ENCODE data around the gene SNRPE.

Gene SNRPE

GRCh38 chr1:203913073-203913521 lies 51.7 kb downstream of the SNRPE start:
- ChIA-PET POLR2A (interaction anchor here (0.6 kb wide), 1 partner anchor 1513 kb away, joined by 4 read pairs; no protein-coding TSS in a partner anchor), CTCF (no interaction called here)
- Histone ChIP-seq H3K27ac (ENCODE audit: extremely low read depth, low read depth, low read length) (no peak overlapping the region), H3K36me3 (ENCODE audit: control insufficient read depth in 2 of 2, insufficient read depth in 1 of 2, low read length in 2 of 2) (no peaks in the 10 kb centered on the region), H3K9me3 (ENCODE audit: control insufficient read depth, insufficient read depth, low read depth, low read length) (no peaks in the 10 kb centered on the region), H3K4me3 (ENCODE audit: low read depth, low read length) (no peak overlapping the region), H3K4me1 (ENCODE audit: control insufficient read depth, insufficient read depth, low read length) (no peaks in the 10 kb centered on the region)
- TF ChIP-seq ZNF114 (tag by site-specific recombination; IDR thresholded peaks at IDR 0.05) (no peak), ZNF280D (tag by site-specific recombination; IDR thresholded peaks at IDR 0.05) (no peak), SP7 (tag by site-specific recombination; IDR thresholded peaks at IDR 0.05) (no peak), ZNF837 (tag by site-specific recombination; IDR thresholded peaks at IDR 0.05) (no peak), ZNF341 (tag by site-specific recombination; IDR thresholded peaks at IDR 0.05; ENCODE audit: low read depth) (peak; percentile 61), ZNF449 (tag by site-specific recombination; IDR thresholded peaks at IDR 0.05) (no peak), ZEB2 (tag by site-specific recombination; IDR thresholded peaks at IDR 0.05) (no peak), CTCF (tag by site-specific recombination; IDR thresholded peaks at IDR 0.05) (no peak), ZNF335 (tag by site-specific recombination; conservative IDR thresholded peaks at IDR 0.05) (no peak), SCRT2 (tag by site-specific recombination; IDR thresholded peaks at IDR 0.05) (peak; percentile 39; the same call in 1 of the 2 replicates), ZNF639 (tag by site-specific recombination; IDR thresholded peaks at IDR 0.05) (no peak), ZNF221 (tag by site-specific recombination; IDR thresholded peaks at IDR 0.05; ENCODE audit: borderline replicate concordance) (no peak)

- CTCF ChIA-PET, result interaction anchor here (0.6 to 0.7 kb wide), 3 partner anchors 49 to 269 kb away, joined by 3 to 4 read pairs (median 3); no protein-coding TSS in a partner anchor
- no peaks in the 10 kb centered on the region for H3K36me3 ChIP-seq (ENCODE audit: control insufficient read depth in 2 of 2, insufficient read depth in 1 of 2, low read length in 2 of 2)
- H3K4me1 ChIP-seq (ENCODE audit: control insufficient read depth, insufficient read depth, low read length), result no peaks in the 10 kb centered on the region
- no peak overlapping the region for H3K27ac ChIP-seq (ENCODE audit: extremely low read depth, low read depth, low read length)
- H3K4me3 ChIP-seq (ENCODE audit: low read depth, low read length), result no peak overlapping the region
- no peaks in the 10 kb centered on the region for H3K9me3 ChIP-seq (ENCODE audit: control insufficient read depth, insufficient read depth, low read depth, low read length)
- POLR2A ChIA-PET, result no interaction called here
- TF ChIP-seq ZNF175 (tag by site-specific recombination; IDR thresholded peaks at IDR 0.05), result no peak
- no peak for TF ChIP-seq ZNF24 (tag by site-specific recombination; IDR thresholded peaks at IDR 0.05)
- no peak for TF ChIP-seq ZNF391 (tag by site-specific recombination; IDR thresholded peaks at IDR 0.05; ENCODE audit: borderline replicate concordance, low read depth)
- no peak for TF ChIP-seq HOXD13 (CRISPR knock-in tag; IDR thresholded peaks at IDR 0.05; ENCODE audit: borderline replicate concordance)
- no peak for TF ChIP-seq ZNF280D (tag by site-specific recombination; IDR thresholded peaks at IDR 0.05)
- no peak for TF ChIP-seq ZNF214 (tag by site-specific recombination; IDR thresholded peaks at IDR 0.05; ENCODE audit: borderline replicate concordance)
- TF ChIP-seq SP7 (tag by site-specific recombination; IDR thresholded peaks at IDR 0.05), result no peak
- TF ChIP-seq ZBTB7A (tag by site-specific recombination; IDR thresholded peaks at IDR 0.05; ENCODE audit: low read depth), result no peak
- TF ChIP-seq ZNF26 (tag by site-specific recombination; IDR thresholded peaks at IDR 0.05), result no peak
- TF ChIP-seq ZNF830 (tag by site-specific recombination; IDR thresholded peaks at IDR 0.05; ENCODE audit: low read depth), result no peak
- no peak for TF ChIP-seq ZNF138 (tag by site-specific recombination; IDR thresholded peaks at IDR 0.05; ENCODE audit: borderline replicate concordance)
These were observed 52.9 kb downstream of the SNRPE start for GRCh38 chr1:203914292-203914691.

All from HEK293 (cell line).